Fibroblast of mammary gland (primary cell): ENCODE data around the gene PPP1R13B.

Source experiments
- DNase-seq: peaks from one replicate; pipeline ENCODE4 v3.0.0-alpha.2; 2010; ENCODE audit warnings: low read depth
- H3K4me3 ChIP-seq: 2 replicates; pipeline ENCODE4 v1.5.1; 2011; ENCODE audit warnings: low read depth, mild to moderate bottlenecking, low read length, moderate library complexity; ENCODE audit not compliant: control insufficient read depth
- CTCF ChIP-seq: conservative IDR thresholded peaks from 2 replicates; pipeline ENCODE4 v1.5.1; 2011; ENCODE audit warnings: low read depth, low read length, inconsistent platforms; ENCODE audit not compliant: control insufficient read depth, insufficient read depth

The PPP1R13B gene

DNA sequence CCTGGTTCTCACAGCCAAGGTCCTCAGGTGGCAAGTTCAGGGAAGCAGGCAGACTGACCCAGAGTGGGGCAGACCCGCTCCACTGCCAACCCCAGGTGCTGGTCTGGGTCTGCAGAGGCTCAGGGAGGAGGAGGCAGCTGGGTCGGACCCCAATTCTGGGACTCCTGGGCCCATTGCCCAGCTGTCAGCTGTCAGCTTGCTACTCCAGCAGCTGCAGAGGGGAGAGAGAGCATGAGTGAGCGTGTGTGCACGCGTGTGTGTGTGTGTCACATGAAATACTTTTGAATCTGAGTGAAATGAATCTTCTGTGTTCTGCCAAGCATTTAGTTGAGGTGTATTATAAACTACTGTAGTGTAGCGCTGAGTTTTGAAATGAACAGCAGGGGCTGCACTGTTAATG lies 162.9 kb downstream of the PPP1R13B start:
- DNase-seq, result no peak
- TF ChIP-seq CTCF, result no peak
- no peak overlapping the region for H3K4me3 ChIP-seq
